Limb (tissue), 2 donors: ENCODE measurements around the gene CCR5.

ENCODE experiments used
- DNase-seq, 2 donors: peaks; one replicate each; pipeline ENCODE4 v3.0.0-alpha.2; 2016; ENCODE audit errors: extremely low spot score in 2 of 2

Gene CCR5

GRCh38 chr3:46358466-46358865 is 12.3 kb upstream of the CCR5 start:
- no peak for DNase-seq

DNA sequence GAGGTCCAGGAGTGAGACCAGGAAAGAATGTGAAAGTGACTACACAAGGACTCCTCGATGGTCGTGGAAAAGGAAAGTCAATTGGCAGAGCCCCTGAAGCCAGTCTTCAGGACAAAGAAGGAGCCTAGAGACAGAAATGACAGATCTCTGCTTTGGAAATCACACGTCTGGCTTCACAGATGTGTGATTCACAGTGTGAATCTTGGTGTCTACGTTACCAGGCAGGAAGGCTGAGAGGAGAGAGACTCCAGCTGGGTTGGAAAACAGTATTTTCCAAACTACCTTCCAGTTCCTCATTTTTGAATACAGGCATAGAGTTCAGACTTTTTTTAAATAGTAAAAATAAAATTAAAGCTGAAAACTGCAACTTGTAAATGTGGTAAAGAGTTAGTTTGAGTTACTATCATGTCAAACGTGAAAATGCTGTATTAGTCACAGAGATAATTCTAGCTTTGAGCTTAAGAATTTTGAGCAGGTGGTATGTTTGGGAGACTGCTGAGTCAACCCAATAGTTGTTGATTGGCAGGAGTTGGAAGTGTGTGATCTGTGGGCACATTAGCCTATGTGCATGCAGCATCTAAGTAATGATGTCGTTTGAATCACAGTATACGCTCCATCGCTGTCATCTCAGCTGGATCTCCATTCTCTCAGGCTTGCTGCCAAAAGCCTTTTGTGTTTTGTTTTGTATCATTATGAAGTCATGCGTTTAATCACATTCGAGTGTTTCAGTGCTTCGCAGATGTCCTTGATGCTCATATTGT is 10.8 kb upstream of the CCR5 start:
- DNase-seq: peak in 1 of 2 donors; percentile 27

DNA sequence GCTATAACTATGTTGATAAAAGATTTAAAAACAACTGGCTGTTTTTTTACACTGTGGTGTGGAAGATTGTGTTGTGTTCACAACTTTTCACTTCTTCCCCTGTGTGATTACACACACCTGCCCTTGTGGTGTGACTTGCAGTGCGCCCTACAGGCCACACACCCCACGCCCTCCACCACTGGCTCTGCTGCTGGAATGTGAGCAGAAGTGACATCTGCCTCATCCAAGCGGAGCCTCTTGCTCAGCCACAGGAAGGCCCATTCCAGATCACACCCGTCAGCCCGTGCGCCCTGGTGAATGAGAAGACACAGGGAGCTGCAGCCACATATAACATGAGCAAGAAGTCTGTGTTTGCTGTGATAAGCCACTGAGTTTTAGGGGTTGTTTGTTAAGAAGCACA is 9.8 kb upstream of the CCR5 start:
- no peak for DNase-seq

GRCh38 chr3:46361408-46362283 is 9.1 kb upstream of the CCR5 start:
- DNase-seq: no peak

DNA sequence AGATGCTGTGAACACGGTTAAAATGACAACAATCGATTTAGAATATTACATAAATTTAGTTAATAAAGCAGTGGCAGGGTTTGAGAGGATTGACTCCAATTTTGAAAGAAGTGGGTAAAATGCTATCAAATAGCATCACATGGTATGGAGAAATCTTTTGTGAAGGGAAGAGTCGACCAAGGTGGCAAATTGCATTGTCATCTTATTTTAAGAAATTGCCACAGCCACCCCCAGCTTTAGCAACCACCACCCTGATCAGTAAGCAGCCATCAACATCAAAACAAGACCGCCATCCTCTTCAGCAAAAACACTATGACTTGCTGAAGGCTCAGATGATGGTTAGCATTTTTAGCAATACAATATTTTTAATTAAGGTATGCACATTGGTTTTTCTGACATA is 5.7 kb upstream of the CCR5 start:
- DNase-seq: no peak

DNA sequence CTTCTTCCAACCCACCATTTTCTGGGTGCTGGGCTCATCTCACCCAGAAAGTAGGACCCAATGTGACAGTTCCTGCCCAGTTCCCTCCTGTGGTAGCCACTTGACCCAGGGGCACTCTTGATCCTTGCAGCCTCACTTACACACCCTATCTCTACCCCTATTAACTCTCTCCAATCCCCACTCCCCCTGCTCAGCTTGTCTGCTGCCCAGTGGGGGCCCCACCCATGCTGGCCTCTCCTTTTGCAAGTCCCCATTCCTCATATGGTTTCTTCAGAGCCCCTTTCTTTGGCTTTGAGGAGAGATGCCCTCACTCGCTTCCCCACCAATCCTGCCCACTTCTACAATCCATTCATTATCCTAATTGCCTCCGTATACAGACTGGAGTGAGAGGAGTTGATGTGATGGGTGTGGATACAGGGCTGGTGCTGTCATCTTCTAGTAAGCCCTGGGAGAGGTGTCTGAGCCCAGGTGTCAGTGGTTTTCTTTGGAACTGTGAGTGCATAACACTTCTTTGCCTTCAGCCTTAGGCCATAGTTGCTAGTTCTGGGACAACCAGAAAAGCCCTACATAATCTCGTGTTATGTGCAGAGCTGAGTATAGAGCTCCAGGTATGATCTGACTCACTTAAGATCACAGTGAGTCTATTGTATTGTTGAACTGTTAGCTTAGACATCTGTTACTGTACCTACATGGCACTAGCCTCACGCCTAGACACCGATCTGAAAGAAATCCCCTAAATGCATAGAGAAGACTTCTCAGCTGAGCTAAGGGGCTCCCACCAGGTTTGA is 4.8 kb upstream of the CCR5 start:
- no peak for DNase-seq

DNA sequence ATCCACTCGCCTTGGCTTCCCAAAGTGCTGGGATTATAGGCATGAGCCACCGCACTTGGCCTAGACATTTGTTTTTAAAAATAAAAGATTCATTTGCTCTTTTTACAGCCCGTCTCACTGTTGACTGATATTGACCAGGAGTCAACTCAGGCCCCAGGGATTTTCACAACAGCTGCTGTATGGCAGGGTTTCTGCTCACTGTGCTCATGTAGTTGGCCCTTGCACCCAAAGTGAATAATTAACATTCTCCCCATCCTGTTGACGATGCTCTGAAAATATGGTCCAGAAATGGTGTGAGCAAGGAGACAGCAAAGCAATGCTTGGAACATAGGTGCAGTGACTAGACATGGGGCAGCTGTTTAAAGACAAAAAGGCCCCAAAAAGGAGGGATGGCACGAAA is 2.9 kb upstream of the CCR5 start:
- no peak for DNase-seq

DNA sequence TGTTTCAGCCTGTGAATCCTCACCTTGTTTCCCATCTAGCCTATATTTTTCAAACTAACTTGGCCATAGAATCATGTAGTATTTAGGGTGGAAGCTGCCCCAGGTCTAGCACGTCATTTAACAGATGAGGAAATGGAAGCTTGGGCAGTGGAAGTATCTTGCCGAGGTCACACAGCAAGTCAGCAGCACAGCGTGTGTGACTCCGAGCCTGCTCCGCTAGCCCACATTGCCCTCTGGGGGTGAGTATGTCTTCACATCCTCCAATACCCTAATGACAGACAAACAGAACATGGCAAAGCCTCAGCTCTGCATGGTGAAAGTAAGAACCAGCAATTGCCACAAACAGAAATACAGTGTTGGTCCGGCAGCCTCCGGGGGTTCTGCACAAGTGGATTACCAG is 2.2 kb upstream of the CCR5 start:
- DNase-seq: no peak

GRCh38 chr3:46369151-46369550 is 1.6 kb upstream of the CCR5 start:
- DNase-seq: no peak

DNA sequence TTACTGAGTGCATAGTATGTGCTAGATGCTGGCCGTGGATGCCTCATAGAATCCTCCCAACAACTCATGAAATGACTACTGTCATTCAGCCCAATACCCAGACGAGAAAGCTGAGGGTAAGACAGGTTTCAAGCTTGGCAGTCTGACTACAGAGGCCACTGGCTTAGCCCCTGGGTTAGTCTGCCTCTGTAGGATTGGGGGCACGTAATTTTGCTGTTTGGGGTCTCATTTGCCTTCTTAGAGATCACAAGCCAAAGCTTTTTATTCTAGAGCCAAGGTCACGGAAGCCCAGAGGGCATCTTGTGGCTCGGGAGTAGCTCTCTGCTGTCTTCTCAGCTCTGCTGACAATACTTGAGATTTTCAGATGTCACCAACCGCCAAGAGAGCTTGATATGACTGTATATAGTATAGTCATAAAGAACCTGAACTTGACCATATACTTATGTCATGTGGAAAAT is 1.0 kb upstream of the CCR5 start:
- no peak for DNase-seq

DNA sequence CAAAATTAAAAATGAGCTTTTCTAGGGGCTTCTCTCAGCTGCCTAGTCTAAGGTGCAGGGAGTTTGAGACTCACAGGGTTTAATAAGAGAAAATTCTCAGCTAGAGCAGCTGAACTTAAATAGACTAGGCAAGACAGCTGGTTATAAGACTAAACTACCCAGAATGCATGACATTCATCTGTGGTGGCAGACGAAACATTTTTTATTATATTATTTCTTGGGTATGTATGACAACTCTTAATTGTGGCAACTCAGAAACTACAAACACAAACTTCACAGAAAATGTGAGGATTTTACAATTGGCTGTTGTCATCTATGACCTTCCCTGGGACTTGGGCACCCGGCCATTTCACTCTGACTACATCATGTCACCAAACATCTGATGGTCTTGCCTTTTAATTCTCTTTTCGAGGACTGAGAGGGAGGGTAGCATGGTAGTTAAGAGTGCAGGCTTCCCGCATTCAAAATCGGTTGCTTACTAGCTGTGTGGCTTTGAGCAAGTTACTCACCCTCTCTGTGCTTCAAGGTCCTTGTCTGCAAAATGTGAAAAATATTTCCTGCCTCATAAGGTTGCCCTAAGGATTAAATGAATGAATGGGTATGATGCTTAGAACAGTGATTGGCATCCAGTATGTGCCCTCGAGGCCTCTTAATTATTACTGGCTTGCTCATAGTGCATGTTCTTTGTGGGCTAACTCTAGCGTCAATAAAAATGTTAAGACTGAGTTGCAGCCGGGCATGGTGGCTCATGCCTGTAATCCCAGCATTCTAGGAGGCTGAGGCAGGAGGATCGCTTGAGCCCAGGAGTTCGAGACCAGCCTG is 984 bp downstream of the CCR5 start:
- no peak for DNase-seq

- DNase-seq: no peak
Observed at GRCh38 chr3:46372492-46373359, 2.0 kb downstream of the CCR5 start.

- no peak for DNase-seq
Observed at GRCh38 chr3:46374755-46375154, 4.0 kb downstream of the CCR5 start.

DNA sequence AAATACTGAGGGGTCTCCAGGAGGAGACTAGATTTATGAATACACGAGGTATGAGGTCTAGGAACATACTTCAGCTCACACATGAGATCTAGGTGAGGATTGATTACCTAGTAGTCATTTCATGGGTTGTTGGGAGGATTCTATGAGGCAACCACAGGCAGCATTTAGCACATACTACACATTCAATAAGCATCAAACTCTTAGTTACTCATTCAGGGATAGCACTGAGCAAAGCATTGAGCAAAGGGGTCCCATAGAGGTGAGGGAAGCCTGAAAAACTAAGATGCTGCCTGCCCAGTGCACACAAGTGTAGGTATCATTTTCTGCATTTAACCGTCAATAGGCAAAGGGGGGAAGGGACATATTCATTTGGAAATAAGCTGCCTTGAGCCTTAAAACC is 4.5 kb downstream of the CCR5 start:
- no peak for DNase-seq

DNA sequence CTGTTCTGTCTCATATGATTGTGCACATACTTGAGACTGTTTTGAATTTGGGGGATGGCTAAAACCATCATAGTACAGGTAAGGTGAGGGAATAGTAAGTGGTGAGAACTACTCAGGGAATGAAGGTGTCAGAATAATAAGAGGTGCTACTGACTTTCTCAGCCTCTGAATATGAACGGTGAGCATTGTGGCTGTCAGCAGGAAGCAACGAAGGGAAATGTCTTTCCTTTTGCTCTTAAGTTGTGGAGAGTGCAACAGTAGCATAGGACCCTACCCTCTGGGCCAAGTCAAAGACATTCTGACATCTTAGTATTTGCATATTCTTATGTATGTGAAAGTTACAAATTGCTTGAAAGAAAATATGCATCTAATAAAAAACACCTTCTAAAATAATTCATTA is 5.1 kb downstream of the CCR5 start:
- DNase-seq: no peak

DNA sequence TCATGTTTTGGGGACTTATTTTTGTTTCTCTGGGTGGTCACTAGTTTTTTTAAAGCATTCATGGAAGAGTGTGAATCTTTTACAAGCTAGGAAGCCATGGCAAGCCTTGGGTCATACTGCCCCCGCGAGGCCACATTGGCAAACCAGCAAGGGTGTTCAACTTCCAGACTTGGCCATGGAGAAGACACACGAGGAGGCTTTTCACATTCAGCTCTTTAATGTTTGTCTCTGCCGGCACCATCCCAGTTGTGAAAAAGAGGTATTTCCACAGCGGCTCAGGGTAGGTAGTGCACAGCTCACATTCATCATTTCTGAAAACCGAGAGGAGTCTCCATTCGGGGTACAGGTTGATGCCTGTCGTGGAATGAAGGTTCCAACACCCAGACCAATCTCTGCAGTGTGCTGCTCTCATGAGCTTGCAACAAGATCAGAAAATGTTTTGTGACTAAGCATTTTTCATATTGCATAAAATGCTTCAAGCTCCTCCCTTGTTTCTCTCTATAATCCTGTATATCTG is 7.7 kb downstream of the CCR5 start:
- peak; percentile 18 to 73 for DNase-seq

- no peak for DNase-seq
Observed at GRCh38 chr3:46380471-46381221, 9.9 kb downstream of the CCR5 start.

GRCh38 chr3:46381625-46382024 is 10.9 kb downstream of the CCR5 start:
- no peak for DNase-seq
